Glutamatergic neuron (in vitro differentiated cells): ENCODE measurements around the gene IRF2. TPM values are rescaled to one million over a fixed set of nuclear protein-coding genes. Genes with fewer than 3 reads are reported as not detected.

Experiments
- DNase-seq: peaks from one replicate; pipeline ENCODE4 v3.0.0; 2022
- H3K27ac Mint-ChIP-seq: one replicate; pipeline ENCODE4 v1.8.0; 2020; ENCODE audit warnings: mild to moderate bottlenecking, mixed read lengths, inconsistent platforms; ENCODE audit not compliant: unreplicated experiment
- H3K27me3 Mint-ChIP-seq: one replicate; pipeline ENCODE4 v1.8.0; 2020; ENCODE audit warnings: mild to moderate bottlenecking, moderate library complexity, mixed read lengths, inconsistent platforms; ENCODE audit not compliant: unreplicated experiment
- H3K36me3 Mint-ChIP-seq: one replicate; pipeline ENCODE4 v1.8.0; 2020; ENCODE audit warnings: mild to moderate bottlenecking, mixed read lengths, inconsistent platforms; ENCODE audit not compliant: unreplicated experiment
- H3K4me1 Mint-ChIP-seq: one replicate; pipeline ENCODE4 v1.8.0; 2020; ENCODE audit warnings: mild to moderate bottlenecking, low read depth, mixed read lengths, inconsistent platforms; ENCODE audit not compliant: unreplicated experiment
- H3K4me3 Mint-ChIP-seq: one replicate; pipeline ENCODE4 v1.8.0; 2020; ENCODE audit warnings: mild to moderate bottlenecking, mixed read lengths, inconsistent platforms; ENCODE audit not compliant: unreplicated experiment
- H3K9me3 Mint-ChIP-seq: one replicate; pipeline ENCODE4 v1.8.0; 2020; ENCODE audit warnings: mild to moderate bottlenecking, moderate library complexity, mixed read lengths, inconsistent platforms; ENCODE audit not compliant: unreplicated experiment
- CTCF ChIP-seq: fragments of 200-600 bp; sonication (generic); IDR thresholded peaks from one replicate; pipeline ENCODE4 v1.5.0; 2021; ENCODE audit not compliant: partially characterized antibody, unreplicated experiment
- total RNA-seq: library from RNA; stranded (reverse); fragmentation: NEBNext Ultra II Directional; extraction: Animal tissue kit (Norgen Biotek cat#: 25700); gene quantifications from one replicate; pipeline ENCODE4 v1.2.1, GENCODE V29; 2021; ENCODE audit not compliant: unreplicated experiment

IRF2 gene
- total RNA-seq, 1 donor from 2014 or later: 7.4 TPM

GRCh38 chr4:184392748-184393559 lies 81.4 kb downstream of the IRF2 start:
- peaks cover 6% of the 10 kb centered on the region for H3K36me3 Mint-ChIP-seq
- peaks cover 2% of the 10 kb centered on the region for H3K27me3 Mint-ChIP-seq
- TF ChIP-seq CTCF: no peak
- no peak overlapping the region for H3K4me3 Mint-ChIP-seq
- no peak overlapping the region for H3K27ac Mint-ChIP-seq
- H3K9me3 Mint-ChIP-seq: peaks cover 1% of the 10 kb centered on the region
- no peak for DNase-seq
- H3K4me1 Mint-ChIP-seq: peaks cover 16% of the 10 kb centered on the region

DNA sequence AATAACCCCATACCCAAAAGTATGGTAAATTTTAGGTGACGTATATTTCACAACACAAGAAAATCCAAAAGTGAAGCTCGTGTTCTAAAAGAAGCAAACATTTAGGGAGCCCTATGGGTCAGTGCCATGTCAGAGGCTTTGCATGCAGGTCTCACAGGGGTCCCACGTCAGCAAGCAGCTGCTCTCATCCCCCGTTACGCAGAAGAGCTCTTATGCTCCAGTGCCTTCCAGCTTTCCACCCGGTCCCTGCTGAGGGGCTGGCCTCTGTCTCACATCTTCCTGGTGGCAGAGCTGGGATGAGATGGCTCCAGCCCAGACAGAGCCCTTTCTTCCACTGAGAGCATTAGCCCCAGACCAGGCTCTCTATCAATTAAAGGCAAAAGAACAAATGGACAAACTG lies 82.0 kb downstream of the IRF2 start:
- peaks cover 2% of the 10 kb centered on the region for H3K27me3 Mint-ChIP-seq
- H3K4me1 Mint-ChIP-seq: peaks cover 10% of the 10 kb centered on the region
- no peak overlapping the region for H3K27ac Mint-ChIP-seq
- no peak for TF ChIP-seq CTCF
- H3K36me3 Mint-ChIP-seq: peaks cover 6% of the 10 kb centered on the region
- DNase-seq: no peak
- peaks cover 1% of the 10 kb centered on the region for H3K9me3 Mint-ChIP-seq
- H3K4me3 Mint-ChIP-seq: no peak overlapping the region

GRCh38 chr4:184389978-184390900 lies 84.1 kb downstream of the IRF2 start:
- H3K36me3 Mint-ChIP-seq: peaks cover 6% of the 10 kb centered on the region
- TF ChIP-seq CTCF: no peak
- H3K4me3 Mint-ChIP-seq: no peak overlapping the region
- H3K27me3 Mint-ChIP-seq: peaks cover 2% of the 10 kb centered on the region
- peaks cover 10% of the 10 kb centered on the region for H3K4me1 Mint-ChIP-seq
- H3K27ac Mint-ChIP-seq: no peak overlapping the region
- H3K9me3 Mint-ChIP-seq: peaks cover 1% of the 10 kb centered on the region
- no peak for DNase-seq

GRCh38 chr4:184388106-184388505 lies 86.2 kb downstream of the IRF2 start:
- no peak overlapping the region for H3K27ac Mint-ChIP-seq
- H3K36me3 Mint-ChIP-seq: peaks cover 6% of the 10 kb centered on the region
- peaks cover 1% of the 10 kb centered on the region for H3K9me3 Mint-ChIP-seq
- TF ChIP-seq CTCF: no peak
- H3K27me3 Mint-ChIP-seq: peaks cover 2% of the 10 kb centered on the region
- H3K4me1 Mint-ChIP-seq: peaks cover 22% of the 10 kb centered on the region
- no peak overlapping the region for H3K4me3 Mint-ChIP-seq
- DNase-seq: no peak
